ENCODE data around the gene GNAI3.
A peak's percentile ranks its signal among the peaks of the same experiment; 100 is the strongest.

GNAI3 gene

GRCh38 chr1:109622895-109623294 lies 74.5 kb downstream of the GNAI3 start:
- no peak for TF ChIP-seq CTCF (IDR thresholded peaks at IDR 0.05; ENCODE audit: low read depth, low read length, poor library complexity, severe bottlenecking)
- TF ChIP-seq EZH2phosphoT487 (IDR thresholded peaks at IDR 0.05; ENCODE audit: borderline replicate concordance, low read length): no peak
- H3F3A ChIP-seq (ENCODE audit: control insufficient read depth, insufficient read depth): no peaks in the 10 kb centered on the region
- peaks cover 57% of the 10 kb centered on the region for H3K4me1 ChIP-seq (ENCODE audit: control insufficient read depth, low read length)
- peaks cover 63% of the 10 kb centered on the region for H3K79me2 ChIP-seq (ENCODE audit: control insufficient read depth, low read length)
- H3K27ac ChIP-seq (ENCODE audit: low read depth, low read length): no peak overlapping the region
- H3K9me2 ChIP-seq (replicated peaks; ENCODE audit: control insufficient read depth, low read length): no peaks in the 10 kb centered on the region
- peaks cover 13% of the 10 kb centered on the region for H3K36me3 ChIP-seq (ENCODE audit: control insufficient read depth, low read length)
- H3K4me3 ChIP-seq (ENCODE audit: low read length): peak overlapping the region; percentile 81
- H4K20me1 ChIP-seq (ENCODE audit: control insufficient read depth, insufficient read depth, low read depth, low read length): no peaks in the 10 kb centered on the region
- peak overlapping the region; percentile 77 for H3K4me2 ChIP-seq (ENCODE audit: low read length)
- no peaks in the 10 kb centered on the region for H3K9me3 ChIP-seq (ENCODE audit: control insufficient read depth, insufficient read depth, low read length)
- no peaks in the 10 kb centered on the region for H3K27me3 ChIP-seq (ENCODE audit: control insufficient read depth, low read length)

GRCh38 chr1:109623601-109624161 lies 75.3 kb downstream of the GNAI3 start:
- Histone ChIP-seq H3K9me3 (ENCODE audit: control insufficient read depth, insufficient read depth, low read length) (no peaks in the 10 kb centered on the region), H3K79me2 (ENCODE audit: control insufficient read depth, low read length) (peaks cover 63% of the 10 kb centered on the region), H3K36me3 (ENCODE audit: control insufficient read depth, low read length) (peaks cover 21% of the 10 kb centered on the region), H3K4me1 (ENCODE audit: control insufficient read depth, low read length) (peaks cover 51% of the 10 kb centered on the region), H3F3A (ENCODE audit: control insufficient read depth, insufficient read depth) (no peaks in the 10 kb centered on the region), H3K4me2 (ENCODE audit: low read length) (peak overlapping the region; percentile 77), H3K9me2 (replicated peaks; ENCODE audit: control insufficient read depth, low read length) (no peaks in the 10 kb centered on the region), H3K27ac (ENCODE audit: low read depth, low read length) (peak overlapping the region; percentile 54), H3K27me3 (ENCODE audit: control insufficient read depth, low read length) (no peaks in the 10 kb centered on the region), H3K4me3 (ENCODE audit: low read length) (peak overlapping the region; percentile 81), H4K20me1 (ENCODE audit: control insufficient read depth, insufficient read depth, low read depth, low read length) (no peaks in the 10 kb centered on the region)
- TF ChIP-seq CTCF (IDR thresholded peaks at IDR 0.05; ENCODE audit: low read depth, low read length, poor library complexity, severe bottlenecking) (no peak), EZH2phosphoT487 (IDR thresholded peaks at IDR 0.05; ENCODE audit: borderline replicate concordance, low read length) (no peak)

- peaks cover 44% of the 10 kb centered on the region for H3K4me1 ChIP-seq (ENCODE audit: control insufficient read depth, low read length)
- H3K4me3 ChIP-seq (ENCODE audit: low read length): peak overlapping the region; percentile 81
- H3K4me2 ChIP-seq (ENCODE audit: low read length): peak overlapping the region; percentile 77
- peaks cover 28% of the 10 kb centered on the region for H3K36me3 ChIP-seq (ENCODE audit: control insufficient read depth, low read length)
- peak overlapping the region; percentile 54 for H3K27ac ChIP-seq (ENCODE audit: low read depth, low read length)
- TF ChIP-seq EZH2phosphoT487 (IDR thresholded peaks at IDR 0.05; ENCODE audit: borderline replicate concordance, low read length) (no peak), CTCF (IDR thresholded peaks at IDR 0.05; ENCODE audit: low read depth, low read length, poor library complexity, severe bottlenecking) (no peak)
- no peaks in the 10 kb centered on the region for H4K20me1 ChIP-seq (ENCODE audit: control insufficient read depth, insufficient read depth, low read depth, low read length)
- H3K9me3 ChIP-seq (ENCODE audit: control insufficient read depth, insufficient read depth, low read length): no peaks in the 10 kb centered on the region
- H3K27me3 ChIP-seq (ENCODE audit: control insufficient read depth, low read length): no peaks in the 10 kb centered on the region
- peaks cover 60% of the 10 kb centered on the region for H3K79me2 ChIP-seq (ENCODE audit: control insufficient read depth, low read length)
- no peaks in the 10 kb centered on the region for H3F3A ChIP-seq (ENCODE audit: control insufficient read depth, insufficient read depth)
- H3K9me2 ChIP-seq (replicated peaks; ENCODE audit: control insufficient read depth, low read length): no peaks in the 10 kb centered on the region
These were observed 76.0 kb downstream of the GNAI3 start for GRCh38 chr1:109624201-109625010.
